MM.1S (cell line): ENCODE results near the gene ATE1.

Experiments used
- DNase-seq: peaks from one replicate; pipeline ENCODE4 v3.0.0-alpha.2; 2015
- H2AFZ ChIP-seq: fragments of 300-600 bp; sonication (generic); 2 replicates; pipeline ENCODE4 v1.6.0; 2016; ENCODE audit warnings: antibody characterized with exemption, low read length
- H3F3A ChIP-seq: fragments of 300-600 bp; sonication (generic); 2 replicates; pipeline ENCODE4 v1.6.1; 2016; ENCODE audit warnings: mild to moderate bottlenecking, antibody characterized with exemption, low read length, moderate library complexity, mixed read lengths; ENCODE audit not compliant: insufficient read depth
- H3K27ac ChIP-seq: fragments of 300-600 bp; sonication (generic); 2 replicates; pipeline ENCODE4 v1.5.1; 2016; ENCODE audit warnings: mild to moderate bottlenecking, low read length
- H3K27me3 ChIP-seq: fragments of 300-600 bp; sonication (generic); replicated peaks from 2 replicates; pipeline ENCODE4 v1.6.0; 2016; ENCODE audit warnings: low read length; ENCODE audit not compliant: insufficient read depth
- H3K36me3 ChIP-seq: fragments of 300-600 bp; sonication (generic); replicated peaks from 2 replicates; pipeline ENCODE4 v1.6.1; 2016; ENCODE audit warnings: mild to moderate bottlenecking, low read length, mixed read lengths; ENCODE audit not compliant: insufficient read depth
- H3K4me1 ChIP-seq: fragments of 300-600 bp; sonication (generic); 2 replicates; pipeline ENCODE4 v1.6.1; 2016; ENCODE audit warnings: low read length, mixed read lengths
- H3K4me2 ChIP-seq: fragments of 300-600 bp; sonication (generic); 2 replicates; pipeline ENCODE4 v1.6.0; 2016; ENCODE audit warnings: low read depth, low read length
- H3K4me3 ChIP-seq: fragments of 300-600 bp; sonication (generic); 2 replicates; pipeline ENCODE4 v1.5.1; 2016; ENCODE audit warnings: low read length, mixed read lengths
- H3K79me2 ChIP-seq: fragments of 300-600 bp; sonication (generic); 2 replicates; pipeline ENCODE4 v1.6.1; 2016; ENCODE audit warnings: mixed run types, low read length, mixed read lengths
- H3K9ac ChIP-seq: fragments of 300-600 bp; sonication (generic); 2 replicates; pipeline ENCODE4 v1.6.1; 2016; ENCODE audit warnings: low read length, mixed read lengths
- H3K9me2 ChIP-seq: fragments of 300-600 bp; sonication (generic); replicated peaks from 2 replicates; pipeline ENCODE4 v1.6.1; 2016; ENCODE audit warnings: mild to moderate bottlenecking, low read length, mixed read lengths; ENCODE audit not compliant: insufficient read depth
- H3K9me3 ChIP-seq: fragments of 300-600 bp; sonication (generic); replicated peaks from 2 replicates; pipeline ENCODE4 v1.6.1; 2016; ENCODE audit warnings: mild to moderate bottlenecking, low read length, mixed read lengths; ENCODE audit not compliant: insufficient read depth
- H4K20me1 ChIP-seq: fragments of 300-600 bp; sonication (generic); 2 replicates; pipeline ENCODE4 v1.6.1; 2016; ENCODE audit warnings: mild to moderate bottlenecking, low read length, moderate library complexity, mixed read lengths; ENCODE audit not compliant: insufficient read depth
- CTCF ChIP-seq: fragments of 300-600 bp; sonication (generic); IDR thresholded peaks from 2 replicates; pipeline ENCODE4 v1.5.1; 2016; ENCODE audit warnings: antibody characterized with exemption, low read length, mixed read lengths
- EZH2 ChIP-seq: fragments of 300-600 bp; sonication (generic); optimal IDR thresholded peaks from 2 replicates; pipeline ENCODE3; 2017; ENCODE audit warnings: low read depth, mild to moderate bottlenecking, antibody characterized with exemption, low read length, mixed read lengths
- EZH2phosphoT487 ChIP-seq: fragments of 300-600 bp; sonication (generic); IDR thresholded peaks from 2 replicates; pipeline ENCODE4 v1.6.1; 2018; ENCODE audit warnings: antibody characterized with exemption, low read length

The ATE1 gene

GRCh38 chr10:121713486-121713885 is 214.3 kb downstream of the ATE1 start:
- no peaks in the 10 kb centered on the region for H3K27me3 ChIP-seq
- no peak for DNase-seq
- H3K4me3 ChIP-seq = no peak overlapping the region
- no peaks in the 10 kb centered on the region for H3K9me2 ChIP-seq
- no peak overlapping the region for H3K9ac ChIP-seq
- H2AFZ ChIP-seq = no peak overlapping the region
- no peaks in the 10 kb centered on the region for H3K4me1 ChIP-seq
- no peaks in the 10 kb centered on the region for H3K79me2 ChIP-seq
- no peak overlapping the region for H3K4me2 ChIP-seq
- no peaks in the 10 kb centered on the region for H3F3A ChIP-seq
- H4K20me1 ChIP-seq = no peaks in the 10 kb centered on the region
- no peaks in the 10 kb centered on the region for H3K36me3 ChIP-seq
- H3K9me3 ChIP-seq = no peaks in the 10 kb centered on the region
- H3K27ac ChIP-seq = no peak overlapping the region
- TF ChIP-seq EZH2phosphoT487 (no peak), CTCF (no peak), EZH2 (no peak)

- no peak for DNase-seq
- TF ChIP-seq EZH2 (no peak), CTCF (no peak), EZH2phosphoT487 (no peak)
- H2AFZ ChIP-seq = no peak overlapping the region
- H3K36me3 ChIP-seq = no peaks in the 10 kb centered on the region
- H3K4me2 ChIP-seq = no peak overlapping the region
- no peaks in the 10 kb centered on the region for H3F3A ChIP-seq
- H3K27ac ChIP-seq = no peak overlapping the region
- no peaks in the 10 kb centered on the region for H3K4me1 ChIP-seq
- H4K20me1 ChIP-seq = no peaks in the 10 kb centered on the region
- no peak overlapping the region for H3K9ac ChIP-seq
- H3K27me3 ChIP-seq = no peaks in the 10 kb centered on the region
- H3K9me2 ChIP-seq = no peaks in the 10 kb centered on the region
- H3K9me3 ChIP-seq = no peaks in the 10 kb centered on the region
- no peak overlapping the region for H3K4me3 ChIP-seq
- no peaks in the 10 kb centered on the region for H3K79me2 ChIP-seq
These were observed 216.9 kb downstream of the ATE1 start for GRCh38 chr10:121710971-121711370.

GRCh38 chr10:121710207-121710606 is 217.6 kb downstream of the ATE1 start:
- no peaks in the 10 kb centered on the region for H3F3A ChIP-seq
- TF ChIP-seq CTCF = no peak
- no peak for TF ChIP-seq EZH2phosphoT487
- no peak for TF ChIP-seq EZH2
- H3K4me2 ChIP-seq = no peak overlapping the region
- H3K27ac ChIP-seq = no peak overlapping the region
- no peaks in the 10 kb centered on the region for H3K4me1 ChIP-seq
- no peaks in the 10 kb centered on the region for H4K20me1 ChIP-seq
- H3K79me2 ChIP-seq = no peaks in the 10 kb centered on the region
- H2AFZ ChIP-seq = no peak overlapping the region
- H3K9me2 ChIP-seq = no peaks in the 10 kb centered on the region
- no peak overlapping the region for H3K9ac ChIP-seq
- no peaks in the 10 kb centered on the region for H3K27me3 ChIP-seq
- no peaks in the 10 kb centered on the region for H3K36me3 ChIP-seq
- H3K9me3 ChIP-seq = no peaks in the 10 kb centered on the region
- no peak overlapping the region for H3K4me3 ChIP-seq
- no peak for DNase-seq
